H1 (cell line): ENCODE measurements around the gene MAML1. TPM values are rescaled to one million over a fixed set of nuclear protein-coding genes. Genes with fewer than 3 reads are reported as not detected.

Source experiments
- CTCF ChIA-PET: fragments of 300-600 bp; sonication (Branson Sonifier 250); formaldehyde crosslinking; loops from one replicate; lab custom pipeline; 2021; ENCODE audit not compliant: partially characterized antibody; lab: Charles Lee
- POLR2A ChIA-PET: fragments of 300-600 bp; sonication (Branson Sonifier 250); formaldehyde crosslinking; loops from one replicate; lab custom pipeline; 2021; ENCODE audit warnings: inconsistent platforms; ENCODE audit not compliant: partially characterized antibody; lab: Charles Lee
- DNase-seq, 2 experiments: peaks; one replicate each; pipeline versions ENCODE4 v3.0.0 to v3.0.0-alpha.2; 2010 to 2022; ENCODE audit warnings: low spot score in 2 of 2, low read depth in 1 of 2, mixed read lengths in 1 of 2
- FAIRE-seq: peaks from 2 replicates; lab custom pipeline; 2011; peaks lifted over from hg19 to GRCh38; lab: Jason Lieb, UNC
- H2AFZ ChIP-seq: 2 replicates; pipeline ENCODE4 v1.8.1; 2012; ENCODE audit warnings: low read length, inconsistent platforms
- H2AK5ac ChIP-seq: 2 replicates; pipeline ENCODE4 v1.6.1; 2013; ENCODE audit warnings: low read depth, low read length
- H2BK120ac ChIP-seq: replicated peaks from 2 replicates; pipeline ENCODE3; 2013; ENCODE audit warnings: low read depth, low read length, inconsistent platforms
- H2BK12ac ChIP-seq: 2 replicates; pipeline ENCODE4 v1.6.1; 2013; ENCODE audit warnings: low read depth, low read length
- H2BK15ac ChIP-seq: 2 replicates; pipeline ENCODE4 v1.6.1; 2013; ENCODE audit warnings: low read length
- H2BK20ac ChIP-seq: 2 replicates; pipeline ENCODE4 v1.6.1; 2013; ENCODE audit warnings: low read length
- H2BK5ac ChIP-seq: 2 replicates; pipeline ENCODE4 v1.6.1; 2013; ENCODE audit warnings: low read depth, low read length
- H3K14ac ChIP-seq: 2 replicates; pipeline ENCODE4 v1.6.1; 2013; ENCODE audit warnings: inconsistent platforms; ENCODE audit not compliant: insufficient read length
- H3K18ac ChIP-seq: 2 replicates; pipeline ENCODE4 v1.6.1; 2013; ENCODE audit warnings: low read length; ENCODE audit errors: extremely low read depth
- H3K23ac ChIP-seq: 2 replicates; pipeline ENCODE4 v1.6.1; 2013; ENCODE audit warnings: inconsistent platforms; ENCODE audit not compliant: insufficient read length
- H3K23me2 ChIP-seq: 2 replicates; pipeline ENCODE4 v1.6.1; 2013; ENCODE audit warnings: low read depth, low read length
- H3K27ac ChIP-seq: 2 replicates; pipeline ENCODE4 v1.6.1; 2011; ENCODE audit warnings: low read depth, low read length, inconsistent platforms
- H3K27me3 ChIP-seq, 4 experiments: replicated peaks in 1 of 4; 1 replicate in 1 of 4; 2 replicates in 3 of 4; pipeline versions ENCODE4 v1.6.1 to v1.8.1; 2011 to 2013; ENCODE audit warnings: low read length in 3 of 4, mild to moderate bottlenecking in 3 of 4, inconsistent platforms in 2 of 4, mixed read lengths in 2 of 4, moderate library complexity in 1 of 4; ENCODE audit not compliant: control insufficient read depth in 3 of 4, insufficient read depth in 3 of 4; ENCODE audit errors: extremely low read depth in 1 of 4
- H3K36me3 ChIP-seq, 4 experiments: 2 replicates each; pipeline versions ENCODE4 v1.6.1 to v1.8.1; 2011 to 2013; ENCODE audit warnings: mild to moderate bottlenecking in 4 of 4, low read length in 3 of 4, moderate library complexity in 2 of 4, control low read depth in 1 of 4, inconsistent platforms in 1 of 4; ENCODE audit not compliant: insufficient read depth in 4 of 4, control insufficient read depth in 2 of 4
- H3K4ac ChIP-seq: replicated peaks from 2 replicates; pipeline ENCODE3; 2013; ENCODE audit warnings: low read length, low read depth, mixed read lengths, inconsistent platforms; ENCODE audit not compliant: insufficient read length
- H3K4me1 ChIP-seq, 4 experiments: replicated peaks in 1 of 4; 1 replicate in 1 of 4; 2 replicates in 3 of 4; pipeline versions ENCODE4 v1.6.1 to v1.8.1; 2011 to 2013; ENCODE audit warnings: low read length in 3 of 4, inconsistent platforms in 2 of 4, mixed read lengths in 1 of 4; ENCODE audit not compliant: insufficient read depth in 4 of 4, control insufficient read depth in 3 of 4
- H3K4me2 ChIP-seq, 2 experiments: 2 replicates each; pipeline versions ENCODE4 v1.6.1 to v1.8.1; 2011 to 2013; ENCODE audit warnings: low read depth in 2 of 2, low read length in 2 of 2, control low read depth in 1 of 2, inconsistent platforms in 1 of 2, mild to moderate bottlenecking in 1 of 2; ENCODE audit not compliant: insufficient read depth in 1 of 2
- H3K4me3 ChIP-seq, 4 experiments: fragments of 200-600, 300-600 bp in 1 of 4; sonication (generic), shearing (Covaris generic), sonication (Bioruptor Twin) in 1 of 4; 2 replicates each; pipeline versions ENCODE4 v1.5.1 to v1.8.1; 2011 to 2016; ENCODE audit warnings: low read length in 4 of 4, low read depth in 3 of 4, control low read depth in 2 of 4, inconsistent platforms in 2 of 4, mild to moderate bottlenecking in 2 of 4, mixed read lengths in 1 of 4, moderate library complexity in 1 of 4; ENCODE audit not compliant: insufficient read depth in 2 of 4; ENCODE audit errors: extremely low read depth in 1 of 4
- H3K56ac ChIP-seq: replicated peaks from 2 replicates; pipeline ENCODE3; 2013; ENCODE audit warnings: low read depth, mild to moderate bottlenecking, mixed read lengths, low read length, inconsistent platforms; ENCODE audit not compliant: insufficient read length
- H3K79me1 ChIP-seq: 2 replicates; pipeline ENCODE4 v1.6.1; 2013; ENCODE audit warnings: low read depth, low read length, control low read depth
- H3K79me2 ChIP-seq, 2 experiments: 2 replicates each; pipeline versions ENCODE4 v1.6.1 to v1.8.1; 2012 to 2013; ENCODE audit warnings: low read length in 2 of 2, mild to moderate bottlenecking in 2 of 2, inconsistent platforms in 1 of 2; ENCODE audit not compliant: insufficient read depth in 2 of 2, control insufficient read depth in 1 of 2
- H3K9ac ChIP-seq, 4 experiments: replicated peaks in 1 of 4; 1 replicate in 1 of 4; 2 replicates in 3 of 4; pipeline versions ENCODE4 v1.6.1 to v1.8.1; 2011 to 2013; ENCODE audit warnings: low read depth in 3 of 4, low read length in 3 of 4, control low read depth in 2 of 4, mild to moderate bottlenecking in 2 of 4, moderate library complexity in 2 of 4, inconsistent platforms in 1 of 4; ENCODE audit errors: extremely low read depth in 1 of 4
- H3K9me3 ChIP-seq, 2 experiments: 2 replicates each; pipeline versions ENCODE4 v1.6.1 to v1.8.1; 2012 to 2013; ENCODE audit warnings: mild to moderate bottlenecking in 2 of 2, moderate library complexity in 2 of 2, control low read depth in 1 of 2, inconsistent platforms in 1 of 2, low read depth in 1 of 2, low read length in 1 of 2, mixed read lengths in 1 of 2; ENCODE audit not compliant: insufficient read depth in 2 of 2
- H4K20me1 ChIP-seq, 2 experiments: replicated peaks in 1 of 2; 2 replicates each; pipeline versions ENCODE3 to v1.8.1; 2011 to 2013; ENCODE audit warnings: inconsistent platforms in 2 of 2, low read length in 2 of 2, mild to moderate bottlenecking in 1 of 2; ENCODE audit not compliant: insufficient read depth in 2 of 2, control insufficient read depth in 1 of 2
- H4K5ac ChIP-seq: 2 replicates; pipeline ENCODE4 v1.6.1; 2013; ENCODE audit warnings: low read length, low read depth, mixed read lengths, inconsistent platforms; ENCODE audit not compliant: insufficient read length
- H4K8ac ChIP-seq: 2 replicates; pipeline ENCODE4 v1.8.0; 2013; ENCODE audit warnings: mild to moderate bottlenecking, moderate library complexity, low read length, inconsistent platforms; ENCODE audit not compliant: insufficient read depth; ENCODE audit errors: extremely low read depth
- H4K91ac ChIP-seq: replicated peaks from 2 replicates; pipeline ENCODE3; 2013; ENCODE audit warnings: low read length, mixed read lengths, inconsistent platforms; ENCODE audit not compliant: insufficient read length
- CREB1 ChIP-seq: IDR thresholded peaks from 2 replicates; pipeline ENCODE4 v1.6.1; 2012; ENCODE audit warnings: inconsistent platforms
- GABPA ChIP-seq: IDR thresholded peaks from 2 replicates; pipeline ENCODE4 v1.6.1; 2011; ENCODE audit warnings: mild to moderate bottlenecking, low read length, moderate library complexity, borderline replicate concordance; ENCODE audit not compliant: insufficient read depth
- JUND ChIP-seq: IDR thresholded peaks from 2 replicates; pipeline ENCODE4 v1.6.1; 2011; ENCODE audit warnings: mild to moderate bottlenecking, improper control_type of control experiment, low read length
- POLR2A ChIP-seq, 2 experiments: IDR thresholded peaks; 1 replicate in 1 of 2; 2 replicates in 1 of 2; pipeline ENCODE4 v1.6.1; 2011; ENCODE audit warnings: low read depth in 2 of 2, low read length in 2 of 2, mild to moderate bottlenecking in 2 of 2; ENCODE audit errors: control extremely low read depth in 1 of 2
- TBP ChIP-seq: IDR thresholded peaks from 2 replicates; pipeline ENCODE4 v1.6.1; 2011; ENCODE audit warnings: low read depth, low read length, improper control_type of control experiment
- TEAD4 ChIP-seq: IDR thresholded peaks from 2 replicates; pipeline ENCODE4 v1.6.1; 2012; ENCODE audit warnings: low read depth, low read length, inconsistent platforms, mixed read lengths
- WGBS, 2 experiments: shearing (Covaris generic) in 1 of 2; methylation state at CpG; one replicate each; pipeline versions ENCODE4 v1.1.6 to v1.1.7; 2013 to 2015; ENCODE audit warnings: low lambda C conversion rate in 2 of 2, mixed read lengths in 2 of 2, inconsistent platforms in 1 of 2, low coverage in 1 of 2, missing lambda C conversion rate in 1 of 2; ENCODE audit not compliant: insufficient replicate concordance in 2 of 2, insufficient coverage in 1 of 2, insufficient read length in 1 of 2; ENCODE audit errors: extremely low coverage in 1 of 2, missing lambda C conversion rate in 1 of 2; 5-methylcytosine and 5-hydroxymethylcytosine counted together
- polyA plus RNA-seq, 7 experiments: library from polyadenylated mRNA; depleted of rRNA in 3 of 7; stranded (reverse) in 5 of 7; unstranded in 2 of 7; fragments of >200 nt in 5 of 7; fragments of 200-250 nt in 2 of 7; gene quantifications; 1 replicate in 5 of 7; 2 replicates in 1 of 7; 4 replicates in 1 of 7; pipeline versions ENCODE4 v1.2.1 to v1.2.3, GENCODE V29; 2011 to 2013; ENCODE audit warnings: missing spikeins in 2 of 7, mixed read lengths in 2 of 7
- total RNA-seq: library from RNA; stranded (reverse); fragmentation: NEBNext Ultra II Directional; extraction: Animal tissue kit (Norgen Biotek cat#: 25700); gene quantifications from 2 replicates; pipeline ENCODE4 v1.2.1, GENCODE V29; 2021
- TF ChIP-seq, protein P1 (sequence below): IDR thresholded peaks from 2 replicates; pipeline ENCODE4 v1.6.1; 2012; ENCODE audit warnings: inconsistent platforms

MAML1 gene
- total and polyA plus RNA-seq, 2 of the 8 experiments (the other 6 are each of a cell fraction or from before 2014, with no cell fraction given): 17.1 to 41.9 TPM

GRCh38 chr5:179800696-179801201 lies 68.1 kb downstream of the MAML1 start:
- peaks cover 5% of the 10 kb centered on the region; the same call in 1 of the 2 replicates for H3K23me2 ChIP-seq
- DNase-seq (no peak), FAIRE-seq (no peak)
- 90% methylated on average over 12 of the region's 12 CpGs; no CpG with 5 or more reads in 1 of the 2 experiments for WGBS, 2 experiments
- no peak overlapping the region for H2BK12ac ChIP-seq
- no peak overlapping the region for H3K4me3 ChIP-seq
- no peak overlapping the region for H3K4me2 ChIP-seq
- peaks cover 0 to 22% of the 10 kb centered on the region in 2 experiments; a peak in 2 of 4 replicates for H3K79me2 ChIP-seq
- no peak overlapping the region for H4K5ac ChIP-seq
- no peak overlapping the region for H2AK5ac ChIP-seq
- H4K20me1 ChIP-seq: peaks cover 12 to 33% of the 10 kb centered on the region in 2 experiments
- no peak overlapping the region for H2BK15ac ChIP-seq
- no peak overlapping the region for H2BK120ac ChIP-seq
- no peak overlapping the region for H3K27ac ChIP-seq
- H3K56ac ChIP-seq: no peak overlapping the region
- peaks cover 11% of the 10 kb centered on the region for H3K79me1 ChIP-seq
- H2BK20ac ChIP-seq: no peak overlapping the region
- no peak overlapping the region for H3K14ac ChIP-seq
- no peak overlapping the region for H3K23ac ChIP-seq
- H2AFZ ChIP-seq: no peak overlapping the region
- H3K9me3 ChIP-seq: no peaks in the 10 kb centered on the region
- H3K4me1 ChIP-seq: peaks cover 0 to 32% (median 31%) of the 10 kb centered on the region in 4 experiments; a peak in 6 of 7 replicates
- H4K8ac ChIP-seq: no peak overlapping the region
- H3K9ac ChIP-seq: no peak overlapping the region
- no peak for TF ChIP-seq JUND
- TF ChIP-seq, protein P1, sequence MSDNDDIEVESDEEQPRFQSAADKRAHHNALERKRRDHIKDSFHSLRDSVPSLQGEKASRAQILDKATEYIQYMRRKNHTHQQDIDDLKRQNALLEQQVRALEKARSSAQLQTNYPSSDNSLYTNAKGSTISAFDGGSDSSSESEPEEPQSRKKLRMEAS: no peak
- TF ChIP-seq GABPA: no peak
- TF ChIP-seq CREB1: no peak
- no peak for TF ChIP-seq TBP
- TF ChIP-seq TEAD4: no peak
- TF ChIP-seq POLR2A (IDR thresholded peaks at IDR 0.05; ENCODE audit: control extremely low read depth in 1 of 2, low read depth in 2 of 2, low read length in 2 of 2): no peak
- H3K18ac ChIP-seq: no peak overlapping the region
- no peaks in the 10 kb centered on the region for H3K27me3 ChIP-seq
- ChIA-PET POLR2A (interaction anchor here (1.1 to 16.9 kb wide), 5 partner anchors 15 to 30 kb away, joined by 3 to 207 read pairs (median 5); partner anchors contain the start of gene SQSTM1), CTCF (interaction anchor here (0.9 to 3.9 kb wide), 12 partner anchors 11 to 99 kb away, joined by 3 to 19 read pairs (median 4); no protein-coding TSS in a partner anchor)
- H3K36me3 ChIP-seq: peaks cover 12 to 31% (median 27%) of the 10 kb centered on the region in 4 experiments
- H3K4ac ChIP-seq: no peak overlapping the region
- H4K91ac ChIP-seq: no peak overlapping the region
- no peak overlapping the region for H2BK5ac ChIP-seq
